Measurements from ENCODE around the gene CMIP.

The CMIP gene

GRCh38 chr16:81483064-81483969 is 38.7 kb downstream of the CMIP start:
- TF ChIP-seq EZH2phosphoT487 (conservative IDR thresholded peaks at IDR 0.05; ENCODE audit: low read length) (no peak), CTCF (IDR thresholded peaks at IDR 0.05; ENCODE audit: insufficient read depth, low read length, poor library complexity, severe bottlenecking) (no peak)
- Histone ChIP-seq H3K9me2 (replicated peaks; ENCODE audit: insufficient read depth, low read length) (no peaks in the 10 kb centered on the region), H2AFZ (ENCODE audit: low read depth, low read length, severe bottlenecking) (no peak overlapping the region), H3K9me3 (ENCODE audit: insufficient read depth, low read length) (no peaks in the 10 kb centered on the region), H3K9ac (ENCODE audit: low read length) (no peak overlapping the region), H3K27ac (ENCODE audit: low read depth, low read length) (peak overlapping the region; percentile 43), H3K79me2 (ENCODE audit: insufficient read depth, low read length) (peaks cover 38% of the 10 kb centered on the region), H3K4me2 (ENCODE audit: low read depth, low read length, poor library complexity, severe bottlenecking) (no peak overlapping the region), H3K4me3 (ENCODE audit: insufficient read depth, low read length, poor library complexity, severe bottlenecking) (no peak overlapping the region), H3F3A (ENCODE audit: insufficient read depth) (peaks cover 32% of the 10 kb centered on the region), H4K20me1 (ENCODE audit: low read depth, low read length) (no peaks in the 10 kb centered on the region), H3K27me3 (ENCODE audit: low read length) (no peaks in the 10 kb centered on the region), H3K36me3 (ENCODE audit: low read length) (no peaks in the 10 kb centered on the region)

- Histone ChIP-seq H3K79me2 (ENCODE audit: insufficient read depth, low read length) (peaks cover 46% of the 10 kb centered on the region), H3K9me3 (ENCODE audit: insufficient read depth, low read length) (no peaks in the 10 kb centered on the region), H3K27me3 (ENCODE audit: low read length) (no peaks in the 10 kb centered on the region), H3F3A (ENCODE audit: insufficient read depth) (peaks cover 26% of the 10 kb centered on the region), H2AFZ (ENCODE audit: low read depth, low read length, severe bottlenecking) (no peak overlapping the region), H3K36me3 (ENCODE audit: low read length) (no peaks in the 10 kb centered on the region), H4K20me1 (ENCODE audit: low read depth, low read length) (no peaks in the 10 kb centered on the region), H3K4me3 (ENCODE audit: insufficient read depth, low read length, poor library complexity, severe bottlenecking) (no peak overlapping the region), H3K9me2 (replicated peaks; ENCODE audit: insufficient read depth, low read length) (no peaks in the 10 kb centered on the region), H3K9ac (ENCODE audit: low read length) (no peak overlapping the region), H3K4me2 (ENCODE audit: low read depth, low read length, poor library complexity, severe bottlenecking) (no peak overlapping the region), H3K27ac (ENCODE audit: low read depth, low read length) (peak overlapping the region; percentile 43; the same call in 1 of the 2 replicates)
- TF ChIP-seq CTCF (IDR thresholded peaks at IDR 0.05; ENCODE audit: insufficient read depth, low read length, poor library complexity, severe bottlenecking) (no peak), EZH2phosphoT487 (conservative IDR thresholded peaks at IDR 0.05; ENCODE audit: low read length) (no peak)
These were observed 39.5 kb downstream of the CMIP start for GRCh38 chr16:81483970-81484595.

- H3K27ac ChIP-seq (ENCODE audit: low read depth, low read length): no peak overlapping the region
- no peak overlapping the region for H3K4me3 ChIP-seq (ENCODE audit: insufficient read depth, low read length, poor library complexity, severe bottlenecking)
- no peak overlapping the region for H2AFZ ChIP-seq (ENCODE audit: low read depth, low read length, severe bottlenecking)
- H3K4me2 ChIP-seq (ENCODE audit: low read depth, low read length, poor library complexity, severe bottlenecking): no peak overlapping the region
- H3F3A ChIP-seq (ENCODE audit: insufficient read depth): peaks cover 16% of the 10 kb centered on the region
- no peak for TF ChIP-seq EZH2phosphoT487 (conservative IDR thresholded peaks at IDR 0.05; ENCODE audit: low read length)
- TF ChIP-seq CTCF (IDR thresholded peaks at IDR 0.05; ENCODE audit: insufficient read depth, low read length, poor library complexity, severe bottlenecking): no peak
- no peaks in the 10 kb centered on the region for H3K9me3 ChIP-seq (ENCODE audit: insufficient read depth, low read length)
- no peak overlapping the region for H3K9ac ChIP-seq (ENCODE audit: low read length)
- no peaks in the 10 kb centered on the region for H4K20me1 ChIP-seq (ENCODE audit: low read depth, low read length)
- no peaks in the 10 kb centered on the region for H3K27me3 ChIP-seq (ENCODE audit: low read length)
- peaks cover 53% of the 10 kb centered on the region for H3K79me2 ChIP-seq (ENCODE audit: insufficient read depth, low read length)
- no peaks in the 10 kb centered on the region for H3K36me3 ChIP-seq (ENCODE audit: low read length)
- no peaks in the 10 kb centered on the region for H3K9me2 ChIP-seq (replicated peaks; ENCODE audit: insufficient read depth, low read length)
These were observed 40.5 kb downstream of the CMIP start for GRCh38 chr16:81484908-81485624.
